Activated T-cell treated with anti-CD3 and anti-CD28 coated beads for 4 hours (primary cell): Measurements from ENCODE around the gene SLC43A3.

ENCODE experiments used
- DNase-seq: peaks from one replicate; pipeline ENCODE4 v3.0.0-alpha.2; 2020

Gene SLC43A3

DNA sequence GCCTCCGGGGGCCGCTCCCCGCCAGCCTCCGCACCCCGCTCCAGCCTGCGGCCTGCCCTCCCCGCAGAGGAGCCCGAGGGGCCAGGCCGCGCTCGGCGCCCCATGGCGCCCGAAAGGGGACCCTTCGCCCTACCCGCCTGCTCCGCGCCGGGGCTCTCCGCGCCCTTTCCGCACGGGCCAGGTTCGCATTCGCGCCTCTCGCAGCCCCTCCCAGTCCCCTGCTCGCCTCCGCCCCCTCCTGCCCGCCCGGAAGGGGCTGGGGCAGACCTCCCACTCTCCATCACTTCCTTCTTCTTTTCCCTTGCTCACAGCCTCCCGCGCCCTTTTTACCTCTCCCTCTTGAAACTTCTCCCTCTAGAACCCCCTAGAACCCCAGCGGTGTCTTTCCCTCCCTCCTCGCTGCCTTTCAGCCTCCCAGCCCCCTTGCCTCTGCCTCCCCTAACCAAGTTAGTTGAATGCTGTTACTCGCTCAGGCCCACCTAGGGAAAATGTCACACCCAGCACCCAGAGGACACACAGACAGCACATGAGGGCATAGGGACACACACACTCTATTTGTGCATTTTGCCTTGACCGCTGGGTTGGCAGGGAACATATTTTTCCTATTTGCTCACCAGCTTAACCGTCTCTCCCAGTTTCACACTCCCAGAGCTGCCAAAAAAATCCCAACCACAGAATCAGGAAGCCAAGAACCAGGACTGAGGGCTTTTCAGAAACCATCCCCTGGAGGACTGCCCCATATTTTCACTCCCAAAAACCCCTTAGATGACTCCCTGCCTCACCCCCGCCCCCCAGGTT lies at the start of gene SLC43A3:
Gene SLC43A3, minus strand, starts transcription at position 193 of the 798 bp plus-strand sequence. CDS start 949 bp downstream, outside the sequence.
- DNase-seq: peak; percentile 68

DNA sequence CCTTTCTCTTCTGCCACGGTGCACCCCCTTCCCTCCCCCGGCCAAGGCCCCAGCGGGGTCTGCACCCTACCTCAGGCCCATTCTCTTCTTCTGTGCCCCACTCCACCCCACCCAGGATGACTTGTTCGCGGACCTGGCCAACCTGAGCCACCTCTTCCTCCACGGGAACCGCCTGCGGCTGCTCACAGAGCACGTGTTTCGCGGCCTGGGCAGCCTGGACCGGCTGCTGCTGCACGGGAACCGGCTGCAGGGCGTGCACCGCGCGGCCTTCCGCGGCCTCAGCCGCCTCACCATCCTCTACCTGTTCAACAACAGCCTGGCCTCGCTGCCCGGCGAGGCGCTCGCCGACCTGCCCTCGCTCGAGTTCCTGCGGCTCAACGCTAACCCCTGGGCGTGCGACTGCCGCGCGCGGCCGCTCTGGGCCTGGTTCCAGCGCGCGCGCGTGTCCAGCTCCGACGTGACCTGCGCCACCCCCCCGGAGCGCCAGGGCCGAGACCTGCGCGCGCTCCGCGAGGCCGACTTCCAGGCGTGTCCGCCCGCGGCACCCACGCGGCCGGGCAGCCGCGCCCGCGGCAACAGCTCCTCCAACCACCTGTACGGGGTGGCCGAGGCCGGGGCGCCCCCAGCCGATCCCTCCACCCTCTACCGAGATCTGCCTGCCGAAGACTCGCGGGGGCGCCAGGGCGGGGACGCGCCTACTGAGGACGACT lies 49.3 kb upstream of the SLC43A3 start:
- peak; percentile 19 for DNase-seq

DNA sequence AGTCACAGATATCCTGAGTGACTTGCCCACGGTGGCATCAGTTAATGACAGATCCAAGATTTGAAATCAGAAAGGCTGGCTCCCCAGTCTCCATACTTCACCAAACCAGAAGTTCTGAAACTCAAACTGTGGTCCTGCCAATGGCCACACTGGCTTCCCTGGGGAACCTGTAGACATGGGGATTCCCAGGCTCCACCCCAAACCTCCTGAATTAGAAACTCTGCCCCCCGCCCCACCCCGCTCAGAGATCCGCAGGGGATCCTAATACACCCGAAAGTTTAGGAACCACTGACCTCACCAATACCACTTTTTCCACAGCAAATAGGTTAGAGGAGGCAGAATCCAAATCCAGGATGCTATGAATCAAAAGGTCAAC lies 48.7 kb upstream of the SLC43A3 start:
- DNase-seq: no peak

DNA sequence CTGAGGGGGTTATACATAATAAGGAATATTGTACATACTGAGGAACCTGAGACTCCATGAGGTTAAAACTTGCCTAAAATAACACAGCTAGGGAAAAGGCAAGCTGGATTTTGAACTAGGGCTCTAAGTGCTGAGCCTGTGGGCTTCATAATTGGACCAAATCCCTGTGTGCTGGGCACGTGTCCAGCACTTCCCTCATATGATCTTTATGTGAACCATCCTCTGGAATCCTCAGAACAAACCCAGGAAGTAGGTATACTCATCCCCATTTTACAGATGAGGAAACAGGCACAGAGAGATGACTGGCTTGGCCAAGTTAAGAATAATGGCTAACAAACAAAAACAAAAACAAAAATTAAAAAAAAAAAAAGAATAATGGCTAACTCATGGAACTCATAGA lies 48.3 kb upstream of the SLC43A3 start:
- no peak for DNase-seq

DNA sequence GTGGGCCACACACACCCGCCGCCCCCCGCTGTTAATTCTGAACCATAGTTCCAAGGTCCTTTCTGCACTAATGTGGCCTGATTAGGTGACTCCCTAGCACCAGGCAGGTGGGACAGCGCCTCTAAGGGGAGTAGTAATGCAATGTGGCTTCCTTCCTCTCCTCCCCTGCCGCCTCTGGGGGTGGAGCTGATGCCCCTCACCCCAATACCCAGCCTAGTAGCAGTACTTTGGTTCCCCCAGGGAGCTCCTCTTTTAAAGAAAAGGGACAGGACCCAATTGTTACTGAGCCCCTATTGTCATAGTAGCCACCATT lies 47.8 kb upstream of the SLC43A3 start:
- DNase-seq: no peak

GRCh38 chr11:57474017-57474802 lies 47.3 kb upstream of the SLC43A3 start:
- DNase-seq: no peak

DNA sequence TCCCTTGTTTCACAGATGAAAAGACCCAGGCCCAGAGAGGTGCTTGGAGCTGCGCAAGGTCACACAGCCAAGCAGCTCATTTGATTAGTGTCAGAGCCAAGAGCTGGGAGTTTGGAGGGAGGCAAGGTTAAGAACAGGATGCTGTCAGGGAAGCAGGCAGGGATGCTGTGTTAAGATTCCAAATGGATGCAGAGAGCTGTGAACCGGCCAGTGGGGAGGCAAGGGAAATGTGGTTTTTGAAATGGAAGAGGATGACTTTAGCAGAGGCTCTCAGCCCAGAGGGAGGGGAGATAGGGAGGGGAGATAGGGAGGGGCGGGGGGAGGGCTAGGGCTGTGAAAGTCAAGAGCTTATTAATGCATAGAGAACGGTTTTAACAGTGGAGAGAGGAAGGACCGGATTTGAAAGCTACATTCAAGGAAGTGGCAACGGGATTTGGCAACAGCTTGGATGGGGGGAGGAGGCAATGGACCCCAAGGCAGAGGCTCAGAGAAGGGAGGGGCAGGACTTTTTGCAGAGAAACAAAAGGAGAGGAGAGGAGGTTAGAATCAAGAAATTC lies 46.4 kb upstream of the SLC43A3 start:
- no peak for DNase-seq

DNA sequence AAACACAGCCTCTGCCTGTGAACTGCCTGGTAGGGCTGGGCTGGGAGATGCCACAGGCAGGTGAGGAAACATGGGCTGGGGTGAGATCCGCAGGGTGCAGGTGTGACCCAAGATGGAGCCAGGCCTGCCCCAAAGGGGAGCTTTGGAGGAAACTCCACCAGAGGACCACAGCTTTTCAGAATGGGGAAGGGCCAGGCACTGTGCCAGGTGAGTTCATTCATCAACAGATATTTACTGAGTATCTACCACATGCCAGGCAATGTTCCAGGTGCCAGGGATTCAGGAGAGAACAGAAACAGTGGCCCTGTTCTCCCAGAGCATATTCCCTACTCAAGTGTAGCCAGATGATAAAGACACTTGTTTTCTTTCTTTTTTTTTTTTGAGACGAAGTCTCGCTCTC lies 44.6 kb upstream of the SLC43A3 start:
- DNase-seq: no peak

DNA sequence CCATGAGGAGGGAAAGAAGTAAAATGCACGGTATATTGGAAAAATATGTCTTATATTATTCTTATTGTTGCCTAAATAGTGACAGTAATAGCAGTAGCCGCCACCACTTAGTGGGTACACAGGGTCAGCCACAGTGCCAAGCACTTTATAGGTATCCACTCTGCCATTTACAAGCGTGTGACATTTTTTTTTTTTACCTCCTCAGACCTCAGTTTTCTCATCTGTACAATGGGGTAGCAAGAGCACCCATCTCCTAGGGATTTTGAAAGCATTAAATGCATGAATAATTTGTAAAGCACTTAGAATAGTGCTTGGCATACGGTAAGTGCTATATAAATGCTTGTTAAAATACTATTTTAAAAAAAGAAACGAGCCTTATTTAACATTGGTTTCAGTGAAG lies 42.3 kb upstream of the SLC43A3 start:
- DNase-seq: no peak

- no peak for DNase-seq
Observed at GRCh38 chr11:57468276-57468675, 41.4 kb upstream of the SLC43A3 start.

DNA sequence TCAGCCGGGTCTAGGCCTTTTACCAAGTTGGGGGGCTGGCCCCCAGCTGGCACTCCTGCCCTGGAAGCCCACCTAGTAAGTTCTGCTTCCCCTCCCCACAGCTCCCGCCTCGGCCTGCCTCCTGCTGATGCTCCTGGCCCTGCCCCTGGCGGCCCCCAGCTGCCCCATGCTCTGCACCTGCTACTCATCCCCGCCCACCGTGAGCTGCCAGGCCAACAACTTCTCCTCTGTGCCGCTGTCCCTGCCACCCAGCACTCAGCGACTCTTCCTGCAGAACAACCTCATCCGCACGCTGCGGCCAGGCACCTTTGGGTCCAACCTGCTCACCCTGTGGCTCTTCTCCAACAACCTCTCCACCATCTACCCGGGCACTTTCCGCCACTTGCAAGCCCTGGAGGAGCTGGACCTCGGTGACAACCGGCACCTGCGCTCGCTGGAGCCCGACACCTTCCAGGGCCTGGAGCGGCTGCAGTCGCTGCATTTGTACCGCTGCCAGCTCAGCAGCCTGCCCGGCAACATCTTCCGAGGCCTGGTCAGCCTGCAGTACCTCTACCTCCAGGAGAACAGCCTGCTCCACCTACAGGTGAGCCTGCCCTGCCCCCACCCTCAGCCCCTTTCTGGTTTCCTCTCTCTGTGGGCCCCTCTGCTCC lies 40.7 kb upstream of the SLC43A3 start:
- DNase-seq: no peak

DNA sequence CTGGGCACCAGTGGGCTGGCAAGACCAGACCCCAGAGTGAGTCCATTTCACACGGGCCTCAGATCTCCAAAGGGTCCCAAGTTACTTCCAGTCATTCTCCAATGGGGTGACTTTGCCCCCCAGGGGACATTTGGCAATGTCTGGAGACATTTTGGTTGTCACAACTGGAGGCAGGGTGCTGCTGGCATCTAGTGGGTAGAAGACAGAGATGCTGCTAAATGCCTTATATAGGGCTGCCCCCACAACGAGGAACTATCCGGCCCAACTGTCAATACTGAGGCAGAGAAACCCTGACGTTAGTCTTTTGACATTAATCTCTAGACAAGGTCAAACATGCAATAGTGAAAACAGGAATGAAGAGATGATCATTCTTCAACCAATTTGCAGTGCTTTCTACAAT lies 39.8 kb upstream of the SLC43A3 start:
- DNase-seq: no peak

DNA sequence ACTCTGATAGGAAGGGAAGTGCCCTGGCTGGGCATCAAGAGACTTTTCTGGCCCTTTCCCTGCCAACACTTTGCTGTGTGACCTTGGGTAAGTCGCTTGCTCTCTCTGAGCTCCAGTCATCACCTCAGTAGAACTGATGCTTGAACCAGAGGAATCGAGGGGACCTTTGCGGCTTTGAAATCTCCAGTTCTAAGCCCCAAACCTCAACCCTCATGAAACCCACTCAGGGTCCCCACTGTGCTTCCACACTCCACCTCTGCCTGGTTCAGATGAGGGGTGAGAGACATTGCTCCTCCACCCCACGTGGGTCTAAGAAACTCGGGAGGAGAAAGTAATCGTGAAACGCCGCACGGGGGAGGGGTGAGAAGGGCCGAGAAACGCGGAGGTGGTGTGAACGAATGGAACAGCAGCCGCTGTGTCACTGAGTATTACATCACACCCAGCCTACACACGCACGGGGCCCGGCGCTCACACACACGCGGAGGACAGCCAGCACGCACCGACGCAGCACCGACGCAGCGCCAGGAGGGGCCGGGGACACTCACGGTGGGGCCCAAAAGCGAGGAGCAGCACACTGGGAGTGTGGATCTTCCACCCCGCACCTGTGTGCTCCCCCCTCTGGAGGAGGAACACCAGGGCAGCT lies 37.7 kb upstream of the SLC43A3 start:
- DNase-seq: no peak

GRCh38 chr11:57463671-57464538 lies 37.0 kb upstream of the SLC43A3 start:
- no peak for DNase-seq

DNA sequence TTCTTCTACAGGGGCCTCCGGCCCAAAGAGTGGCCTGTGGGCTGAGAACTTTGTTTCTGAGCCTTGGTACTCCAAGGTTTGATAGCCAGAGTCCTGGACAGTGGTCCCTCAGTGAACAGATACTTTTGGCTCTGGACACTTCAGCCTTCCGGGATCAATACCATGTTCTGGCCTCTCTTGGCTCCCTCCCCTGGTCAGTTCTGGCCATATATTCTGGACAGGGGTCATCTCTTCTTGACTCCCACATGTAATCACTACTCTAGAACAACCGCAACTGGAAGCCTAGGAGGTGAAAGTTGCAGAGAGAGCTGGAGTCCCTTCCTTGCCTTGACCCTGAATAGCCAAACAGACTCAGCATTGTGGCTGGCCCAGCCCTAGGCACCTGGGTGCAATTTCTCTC lies 35.7 kb upstream of the SLC43A3 start:
- DNase-seq: no peak

DNA sequence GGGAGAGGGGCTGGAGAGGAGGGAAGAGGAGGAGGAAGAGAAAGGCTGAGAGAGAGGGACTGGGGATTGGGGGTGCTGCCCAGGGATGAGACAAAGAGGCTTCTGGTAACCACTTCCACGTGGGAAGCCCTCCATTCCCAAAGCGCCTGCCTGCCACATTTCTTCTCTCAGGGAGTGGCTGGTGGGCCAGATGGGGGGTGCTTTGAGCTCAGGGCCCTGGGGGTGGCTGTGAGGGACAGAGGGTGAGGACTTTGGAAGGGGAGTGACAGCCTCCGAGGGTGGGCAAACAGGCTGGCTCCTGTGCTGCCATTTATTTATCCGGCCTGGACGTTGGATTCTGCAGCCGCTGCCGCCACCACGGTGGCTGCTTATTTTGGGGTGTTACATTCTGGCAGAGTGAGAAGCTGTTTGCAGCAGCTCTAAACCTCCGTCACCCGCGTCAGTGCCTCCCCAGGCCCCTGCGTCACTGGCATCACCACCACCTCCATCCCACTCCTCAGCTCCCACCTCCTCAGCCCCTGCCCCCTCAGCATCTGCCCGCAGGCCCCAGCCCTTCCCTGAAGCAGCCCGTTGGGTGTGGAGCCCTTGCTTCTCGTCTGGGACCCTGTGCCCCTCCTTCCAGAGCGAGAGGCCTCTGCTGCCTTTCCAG lies 35.0 kb upstream of the SLC43A3 start:
- no peak for DNase-seq

GRCh38 chr11:57460758-57461749 lies 34.1 kb upstream of the SLC43A3 start:
- no peak for DNase-seq

DNA sequence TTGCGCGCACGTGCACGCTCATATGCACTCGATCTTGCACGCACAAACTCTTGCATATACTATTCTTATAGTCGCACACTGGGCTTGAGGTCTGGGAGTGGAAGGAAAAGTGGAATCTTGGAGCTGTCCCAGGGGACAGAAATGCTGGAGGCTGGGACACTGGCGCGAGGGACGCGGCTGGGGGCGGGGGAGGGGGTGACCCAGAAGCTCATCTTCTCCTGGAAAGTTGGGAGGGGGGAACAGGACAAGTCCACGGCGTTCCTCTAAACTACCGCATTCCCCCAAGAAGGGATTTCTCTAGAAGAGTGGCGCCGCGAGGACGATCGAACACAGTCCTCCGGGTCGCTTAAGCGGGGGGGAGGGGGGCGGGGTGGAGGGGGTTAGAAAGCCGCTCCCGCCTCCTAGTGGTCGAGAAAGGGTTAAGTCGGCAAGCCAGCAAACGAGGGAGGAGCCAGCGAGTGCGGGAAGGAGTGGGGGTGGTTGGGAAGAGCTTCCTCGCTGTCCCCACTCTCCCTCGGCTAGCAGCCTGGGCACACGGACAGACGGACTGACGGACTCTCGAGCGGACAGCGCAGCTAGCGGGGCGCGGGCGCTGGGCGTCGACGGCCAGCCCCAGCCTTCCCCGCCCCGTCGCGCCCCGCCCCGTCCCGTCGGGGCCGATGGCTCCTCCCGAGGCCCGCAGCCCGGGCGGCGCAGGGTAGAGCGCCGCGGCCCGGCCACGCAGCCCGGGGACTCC lies 33.3 kb upstream of the SLC43A3 start, which contains the start of gene RTN4RL2:
Gene RTN4RL2, plus strand, starts transcription at position 507 of the 736 bp plus-strand sequence. CDS start 338 bp downstream, outside the sequence.
- peak; percentile 14 for DNase-seq
